NCI-H2227 (cell line): ENCODE data around the gene PCNT.
"Not testable (repeated sequence)": the region's sequence is repeated elsewhere in the genome, so short reads cannot be mapped to it uniquely, and the experiment has no call there.

ENCODE experiments used
- DNase-seq: peaks from one replicate; lab custom pipeline; 2025; ENCODE audit not compliant: unreplicated experiment; lab: John Stamatoyannopoulos, UW

PCNT gene

DNA sequence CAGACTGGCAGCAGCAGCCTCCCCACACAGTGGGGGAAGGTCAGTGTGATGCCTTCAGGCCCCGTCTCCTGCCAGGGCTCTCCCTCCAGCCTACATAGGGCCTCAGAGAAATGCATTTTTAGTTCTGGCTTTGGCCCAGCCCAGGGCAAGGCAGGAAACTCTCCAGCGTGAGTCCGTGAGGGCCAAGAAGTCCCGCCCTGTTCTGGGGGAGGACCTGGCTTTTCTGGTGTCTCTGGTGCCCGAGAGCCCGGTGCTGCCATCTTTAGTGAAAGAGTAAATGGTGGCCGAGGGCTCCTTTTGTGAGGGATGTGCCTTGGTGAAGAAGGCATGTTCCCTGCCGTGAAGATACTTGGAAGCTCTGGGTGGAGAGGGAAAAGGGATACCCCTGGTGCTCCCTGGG, 120.0 kb downstream of the PCNT start:
- no peak for DNase-seq

DNA sequence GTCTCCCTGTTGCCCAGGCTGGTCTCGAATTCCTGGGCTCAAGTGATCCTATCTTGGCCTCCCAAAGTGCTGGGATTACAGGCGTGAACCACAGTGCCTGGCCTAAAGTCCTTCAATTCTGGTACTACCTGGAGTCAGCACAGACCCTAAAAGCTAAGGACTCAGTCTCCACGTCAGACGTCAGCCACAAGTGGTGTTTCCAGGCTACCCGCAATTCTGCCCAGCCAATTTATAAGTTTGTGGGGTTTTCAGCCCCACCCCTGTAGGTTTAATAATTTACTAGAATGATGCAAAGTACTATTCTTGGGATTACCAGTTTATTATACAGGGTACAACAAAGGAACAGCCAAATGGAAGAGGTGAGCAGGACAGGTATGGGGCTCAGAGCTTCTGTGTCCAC, 124.2 kb downstream of the PCNT start:
- no peak for DNase-seq

DNA sequence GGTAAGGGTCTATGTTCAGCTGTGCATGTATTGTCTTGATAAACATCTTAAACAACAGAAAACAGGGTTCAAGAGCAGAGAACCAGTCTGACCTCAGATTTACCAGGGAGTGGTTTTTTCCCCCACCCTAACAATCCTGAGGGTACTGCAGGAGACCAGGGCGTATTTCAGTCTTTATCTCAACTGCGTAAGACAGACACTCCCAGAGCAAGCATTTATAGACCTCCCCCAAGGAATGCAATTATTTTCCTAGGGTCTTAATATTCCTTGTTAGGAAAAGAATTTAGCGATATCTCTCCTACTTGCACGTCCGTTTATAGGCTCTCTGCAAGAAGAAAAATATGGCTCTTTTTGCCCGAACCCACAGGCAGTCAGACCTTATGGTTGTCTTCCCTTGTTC, 124.9 kb downstream of the PCNT start:
- not testable (repeated sequence) for DNase-seq

DNA sequence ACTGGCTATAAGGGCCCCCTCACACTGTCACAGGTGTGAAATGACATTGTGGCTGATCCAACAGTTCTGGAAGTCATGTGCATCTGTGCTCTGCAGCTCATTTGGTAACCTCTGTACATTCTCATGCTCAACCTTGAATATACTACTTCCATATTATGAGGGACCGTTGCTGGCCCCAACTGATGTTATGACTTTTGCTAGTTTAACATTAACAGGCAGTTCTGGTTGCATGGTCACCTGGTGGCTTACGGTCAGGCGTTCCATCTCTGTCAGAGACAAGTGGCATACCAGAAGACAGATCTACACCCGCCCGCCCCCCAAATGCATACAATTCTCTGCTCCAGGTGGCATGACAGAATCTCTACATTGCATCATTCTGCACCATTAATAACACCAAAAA, 128.8 kb downstream of the PCNT start:
- no peak for DNase-seq

DNA sequence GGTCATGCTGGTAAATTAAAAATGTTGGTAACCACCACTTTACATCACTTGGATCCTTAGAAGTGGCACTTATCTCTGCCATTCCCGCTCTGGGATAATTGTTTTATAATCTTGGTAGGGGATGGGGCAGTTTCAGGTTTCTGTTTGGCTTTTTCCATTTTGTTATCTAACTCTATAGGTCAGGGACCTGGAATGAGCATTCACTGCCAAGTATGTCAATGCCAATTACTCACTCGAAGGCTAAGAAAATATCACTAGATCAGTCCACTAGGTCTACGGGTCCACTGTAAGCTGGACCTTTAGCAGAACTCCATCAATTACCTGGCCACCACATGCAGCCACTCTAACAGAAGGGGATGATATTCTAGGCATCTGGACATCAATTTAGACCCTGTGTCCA, 130.2 kb downstream of the PCNT start:
- DNase-seq = no peak

DNA sequence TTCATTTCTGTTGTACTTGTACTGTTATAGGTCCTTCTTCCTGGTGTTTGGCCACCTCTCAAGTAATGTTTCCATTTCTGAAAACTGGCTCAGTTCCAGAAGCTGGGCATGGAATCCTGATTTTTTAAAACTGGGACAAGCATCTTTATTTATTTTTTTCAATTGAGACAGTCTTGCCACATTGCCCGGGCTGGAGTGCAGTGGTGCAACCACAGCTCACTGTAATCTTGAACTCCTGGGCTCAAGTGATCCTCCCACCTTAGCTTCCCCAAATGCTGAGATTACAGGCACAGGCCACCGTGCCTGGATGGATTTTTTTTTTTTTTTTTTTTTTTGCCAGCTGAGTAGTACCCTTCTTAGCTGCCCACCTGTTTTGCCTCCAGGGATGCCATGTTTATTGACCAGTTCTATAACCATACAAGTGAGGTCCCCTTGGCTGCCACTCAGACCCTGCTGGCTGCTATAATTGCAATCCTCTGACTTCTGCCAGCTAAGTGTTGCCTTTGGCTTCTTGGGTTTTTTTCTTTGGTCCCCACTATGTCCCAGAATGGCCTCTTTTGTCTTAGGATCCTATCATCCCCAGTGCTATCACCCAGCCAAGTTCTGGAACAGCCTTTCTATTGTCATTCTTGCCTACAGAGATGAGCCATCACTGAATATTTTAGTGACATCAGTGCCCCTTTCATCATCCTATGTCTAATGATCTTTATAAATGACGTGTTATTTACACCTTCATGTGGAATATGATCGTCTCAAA, 130.9 kb downstream of the PCNT start:
- DNase-seq = no peak

DNA sequence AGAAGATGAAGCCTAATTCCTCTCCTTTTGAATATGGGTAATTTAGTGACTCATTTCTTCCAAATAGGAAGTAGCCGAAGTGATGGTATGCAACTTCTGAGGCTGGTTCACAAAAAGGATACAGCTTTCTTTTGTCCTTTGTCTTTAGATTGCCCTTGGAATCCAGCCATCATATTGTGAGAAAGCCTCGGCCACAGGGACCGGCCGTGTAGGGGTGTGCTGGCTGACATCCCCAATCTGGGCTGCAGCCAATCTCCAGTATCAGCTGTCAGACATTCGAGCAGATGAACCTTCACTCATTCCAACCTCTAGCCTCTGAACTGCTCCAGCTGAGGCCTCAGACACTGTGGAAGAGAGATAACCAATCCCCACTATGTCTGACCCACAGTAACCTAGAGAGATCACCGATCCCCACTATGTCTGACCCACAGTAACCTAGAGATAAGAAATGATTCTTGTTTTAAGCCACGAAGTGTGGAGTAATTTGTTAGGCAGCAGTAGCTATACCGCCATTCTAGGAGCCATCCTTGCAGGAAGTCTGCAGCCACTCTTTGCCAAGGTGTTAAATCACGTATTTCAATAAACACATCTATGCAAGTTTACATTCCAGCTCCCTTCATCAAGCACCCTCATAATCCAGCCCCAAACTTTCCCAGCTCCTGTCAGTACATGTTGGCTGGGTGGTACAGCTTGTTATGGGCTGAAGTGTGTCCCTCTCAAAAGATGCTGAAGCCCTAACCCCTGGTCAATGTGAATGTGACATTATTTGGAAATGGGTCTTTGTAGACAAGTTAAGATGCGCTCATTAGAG, 131.8 kb downstream of the PCNT start:
- no peak for DNase-seq

DNA sequence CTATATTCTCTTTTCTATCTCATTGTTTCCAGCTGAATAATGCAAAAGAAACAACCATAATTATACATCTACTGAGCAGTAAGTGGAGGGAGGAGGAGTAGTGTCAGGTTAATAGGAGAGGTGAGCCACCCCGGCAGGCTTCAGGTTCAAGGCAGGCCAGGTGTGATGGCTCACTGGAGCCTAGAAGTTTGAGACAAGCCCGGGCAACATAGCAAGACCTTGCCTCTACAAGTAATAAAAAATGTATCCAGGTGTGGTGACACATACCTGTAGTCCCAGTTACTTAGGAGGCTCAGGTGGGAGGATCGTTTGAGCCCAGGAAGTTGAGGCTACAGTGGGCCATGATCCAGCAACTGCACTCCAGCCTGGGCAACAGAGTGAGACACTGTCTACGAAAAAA, 132.8 kb downstream of the PCNT start:
- DNase-seq = no peak

DNA sequence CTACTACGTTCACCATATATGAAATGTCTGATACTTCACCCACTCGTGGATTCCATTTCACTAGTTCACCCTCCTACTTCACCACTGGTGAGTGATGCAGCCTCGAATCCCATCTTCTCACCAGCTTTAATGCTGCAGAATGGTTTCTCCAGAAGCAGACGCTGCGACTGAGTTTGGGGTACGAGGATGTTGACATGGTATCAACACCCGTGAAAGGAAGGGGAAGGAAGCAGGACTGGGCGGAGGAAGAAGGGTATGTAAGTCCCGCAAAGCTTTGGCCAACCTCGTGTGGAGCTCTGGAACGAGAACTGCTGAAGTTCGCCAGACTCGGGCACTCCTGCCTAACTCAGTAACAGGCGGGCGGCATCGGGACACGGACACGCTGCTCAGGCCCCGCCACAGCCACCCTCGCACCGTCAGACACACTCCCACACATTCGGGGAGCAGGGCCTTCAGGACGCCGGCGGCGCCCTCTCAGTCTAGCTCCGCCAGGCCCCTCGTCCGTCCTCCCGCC, 133.9 kb downstream of the PCNT start:
- DNase-seq = peak; percentile 55

DNA sequence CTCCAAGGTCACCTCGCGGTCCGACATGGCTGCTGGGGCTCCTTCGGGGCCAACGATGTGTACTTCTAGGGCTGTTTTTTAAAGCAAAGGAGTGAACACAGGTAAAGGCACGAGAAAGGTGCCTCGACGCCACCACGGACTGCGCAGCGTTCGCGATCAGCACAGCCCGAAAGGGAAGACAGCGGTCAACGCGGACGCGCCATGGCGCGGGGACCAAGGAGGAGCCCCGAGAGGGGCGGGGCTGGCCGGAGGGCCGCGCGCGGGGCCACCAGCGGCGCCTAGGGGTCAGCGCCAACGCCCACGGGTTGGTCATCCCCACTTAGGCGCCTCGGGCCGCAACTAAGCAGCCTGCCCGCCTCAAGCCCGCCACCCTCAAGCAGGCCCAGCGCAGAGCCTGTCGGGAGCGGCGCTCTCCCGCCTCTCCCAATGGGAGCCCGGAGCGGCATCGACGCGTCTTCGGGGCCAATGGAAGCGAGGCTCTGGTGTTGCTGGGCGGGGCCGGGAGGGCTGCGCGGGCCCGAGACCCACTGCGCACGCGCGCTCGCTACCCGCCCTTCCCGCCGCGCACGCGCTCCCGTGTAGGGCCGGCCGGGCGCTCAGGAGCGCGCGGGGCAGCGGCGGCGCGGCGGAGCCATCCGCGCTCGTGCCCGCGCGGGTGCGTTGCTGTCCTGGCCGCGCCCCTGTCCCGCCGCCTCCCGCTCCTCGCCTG, 134.5 kb downstream of the PCNT start, which contains the start of gene DIP2A:
Gene DIP2A (plus strand): TSS at position 577 of the 709 bp plus-strand sequence. CDS start 241 bp downstream, outside the sequence.
- peak; percentile 99 for DNase-seq

DNA sequence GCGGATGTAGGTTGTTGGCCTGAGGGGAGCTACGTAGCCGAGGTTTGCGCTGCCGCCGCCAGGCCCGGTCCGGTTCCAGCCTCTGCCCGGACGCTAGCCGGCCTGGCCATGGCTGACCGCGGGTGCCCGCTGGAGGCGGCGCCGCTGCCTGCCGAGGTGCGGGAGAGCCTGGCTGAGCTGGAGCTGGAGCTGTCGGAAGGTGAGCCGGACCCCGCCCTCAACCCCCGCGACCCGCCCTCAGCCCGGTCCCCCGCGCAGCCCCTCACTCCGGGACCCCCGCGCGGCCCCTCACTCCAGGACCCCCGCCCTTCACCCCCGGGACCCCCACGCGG, 135.0 kb downstream of the PCNT start:
- no peak for DNase-seq

DNA sequence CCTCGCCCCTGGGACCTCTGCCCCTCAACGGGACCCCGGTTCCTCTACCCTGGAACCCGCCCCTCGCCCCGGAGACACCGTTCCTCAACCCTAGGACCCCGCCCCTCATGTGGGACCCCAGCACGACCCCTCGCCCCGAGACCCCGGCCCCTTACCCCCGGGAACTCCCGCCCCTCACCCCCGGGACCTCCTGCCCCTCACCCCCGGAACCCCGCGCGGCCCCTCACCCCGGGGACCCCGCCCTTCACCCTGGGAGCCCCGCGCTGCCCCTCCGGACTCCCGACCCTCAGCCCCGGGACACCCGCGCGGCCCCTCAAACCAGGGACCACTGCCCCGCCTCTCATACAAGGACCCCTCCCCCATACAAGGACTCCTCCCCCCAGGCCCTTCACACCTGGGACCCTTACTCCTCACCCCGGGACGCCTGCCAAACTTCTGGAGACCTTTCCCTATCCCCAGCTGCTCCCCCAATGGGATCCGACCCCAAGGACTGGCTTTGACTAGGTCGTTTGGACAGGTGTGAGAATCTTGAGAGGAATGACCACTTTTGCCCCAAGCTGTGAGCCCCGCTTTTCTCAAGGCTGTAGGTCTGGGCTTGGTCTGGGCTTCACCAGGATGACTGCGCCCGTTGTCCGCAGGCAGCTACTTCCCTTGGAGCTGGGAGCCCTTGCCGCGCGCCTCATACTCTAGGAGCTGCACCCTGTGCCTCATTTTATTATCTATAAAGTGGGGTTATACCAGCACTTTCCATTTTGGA, 135.6 kb downstream of the PCNT start:
- DNase-seq = peak; percentile 44

DNA sequence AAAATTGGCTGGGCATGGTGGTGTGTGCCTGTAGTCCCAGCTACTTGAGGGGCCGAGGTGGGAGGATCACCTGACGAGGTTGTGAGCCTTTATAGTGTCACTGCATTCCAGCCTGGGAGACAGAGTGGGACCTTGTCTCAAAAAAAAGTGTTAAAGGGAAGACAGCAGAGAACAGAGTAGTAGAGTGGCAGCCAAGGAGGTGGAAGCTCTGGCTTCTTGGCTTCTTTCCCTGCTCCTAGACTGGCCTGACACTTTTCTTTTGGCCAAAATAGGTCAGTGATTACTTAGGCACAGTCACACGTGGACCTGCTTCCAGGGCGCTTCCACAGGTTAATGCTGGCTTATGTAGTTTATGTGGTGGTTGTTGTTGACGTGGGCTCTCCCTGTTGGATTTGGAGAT, 138.0 kb downstream of the PCNT start:
- no peak for DNase-seq

DNA sequence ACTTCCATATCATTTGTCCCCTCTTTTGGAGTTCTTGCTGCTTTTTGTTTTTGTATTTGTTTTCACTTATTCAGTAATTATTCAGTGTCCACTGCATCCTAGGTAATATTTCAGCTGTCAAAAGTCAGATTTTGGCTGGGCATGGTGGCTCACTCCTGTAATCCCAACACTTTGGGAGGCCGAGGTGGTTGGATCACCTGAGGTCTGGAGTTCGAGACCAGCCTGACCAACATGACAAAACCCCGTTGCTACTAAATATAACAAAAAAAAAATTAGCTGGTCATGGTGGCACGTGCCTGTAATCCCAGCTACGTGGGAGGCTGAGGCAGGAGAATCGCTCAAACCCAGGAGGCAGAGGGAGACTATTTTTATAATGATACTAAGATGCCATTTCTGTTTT, 141.2 kb downstream of the PCNT start:
- DNase-seq = not testable (repeated sequence)

DNA sequence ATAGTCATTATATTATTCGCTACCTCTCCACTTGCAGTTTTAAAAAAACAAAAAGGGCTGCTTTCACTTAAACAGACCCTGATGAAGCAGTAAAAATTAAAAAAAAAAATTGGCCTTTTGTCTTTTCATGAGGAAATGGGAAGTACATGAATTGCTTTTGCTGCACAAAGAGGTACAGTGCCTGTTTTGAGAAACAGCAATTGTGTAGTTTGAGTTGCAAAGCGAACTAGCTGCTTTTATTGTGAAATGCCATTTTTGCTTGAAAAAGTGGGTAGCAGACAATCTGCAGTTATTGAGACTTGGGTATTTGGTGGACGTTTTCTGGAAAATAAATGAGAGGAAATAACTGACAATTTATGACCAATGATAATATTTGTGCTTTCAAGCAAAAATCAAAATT, 141.7 kb downstream of the PCNT start:
- DNase-seq = no peak

DNA sequence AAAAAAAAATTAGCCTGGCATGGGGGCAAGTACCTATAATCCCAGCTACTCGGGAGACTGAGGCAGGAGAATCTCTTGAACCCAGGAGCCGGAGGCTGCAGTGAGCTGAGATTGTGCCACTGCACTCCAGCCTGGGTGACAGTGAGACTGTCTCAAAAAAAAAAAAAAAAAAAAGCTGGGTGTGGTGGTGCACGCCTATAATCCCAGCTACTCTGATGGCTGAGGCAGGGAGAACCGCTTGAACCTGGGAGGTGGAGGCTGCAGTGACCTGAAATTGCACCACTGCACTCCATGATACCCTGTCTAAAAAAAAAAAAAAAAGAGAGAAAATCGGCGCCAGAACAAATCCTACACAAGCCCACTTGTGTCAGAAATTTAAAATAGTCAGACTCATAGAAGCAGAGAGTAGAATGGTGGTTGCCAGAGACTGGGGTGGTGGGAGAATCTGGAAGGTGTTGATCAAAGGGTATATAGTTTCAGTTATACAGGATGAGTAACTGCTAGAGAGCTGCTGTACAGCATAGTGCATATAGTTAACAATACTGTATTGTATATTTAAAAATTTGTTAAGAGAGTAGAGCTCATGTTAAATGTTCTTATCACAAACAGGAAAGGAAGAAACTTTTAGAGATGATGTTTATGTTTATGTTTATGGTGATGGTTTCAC, 144.3 kb downstream of the PCNT start:
- DNase-seq = no peak

DNA sequence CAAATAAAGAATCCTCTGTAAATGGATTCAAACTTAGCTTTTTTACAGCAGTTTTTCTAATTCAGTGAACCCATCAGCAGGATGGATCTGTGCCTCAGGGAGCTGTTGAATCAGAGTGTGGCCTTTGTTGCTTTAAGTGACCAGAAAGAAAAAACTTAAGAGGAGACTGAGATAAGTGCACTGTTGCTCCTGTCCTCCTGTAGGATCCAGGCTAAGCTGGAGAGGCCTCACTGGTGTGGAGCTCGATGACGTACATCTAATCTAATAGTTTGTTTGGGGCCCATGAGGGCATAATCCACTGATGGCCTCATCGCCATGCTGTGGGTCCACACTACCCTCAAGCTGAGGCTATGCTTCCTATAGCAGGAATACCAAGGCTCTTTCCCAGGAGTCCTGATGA, 145.3 kb downstream of the PCNT start:
- DNase-seq = no peak

DNA sequence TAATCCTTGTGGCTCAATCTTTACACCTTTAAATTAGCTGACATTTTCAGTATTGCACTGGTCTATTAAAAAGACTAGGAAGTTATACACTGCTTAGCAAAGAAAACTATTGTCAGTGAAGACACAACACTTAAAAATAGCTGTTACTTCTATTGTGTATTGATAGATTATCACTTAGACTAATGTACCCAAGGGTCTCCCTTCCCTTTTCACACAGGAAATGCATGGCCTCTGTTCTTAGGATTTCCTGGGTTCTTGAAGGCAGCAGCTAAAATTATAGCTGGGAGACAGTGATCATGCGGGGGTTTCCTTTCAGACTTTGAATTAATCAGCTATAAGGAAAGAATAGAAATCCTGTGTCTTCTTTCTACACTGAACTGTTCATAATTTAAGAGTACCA, 147.6 kb downstream of the PCNT start:
- no peak for DNase-seq

DNA sequence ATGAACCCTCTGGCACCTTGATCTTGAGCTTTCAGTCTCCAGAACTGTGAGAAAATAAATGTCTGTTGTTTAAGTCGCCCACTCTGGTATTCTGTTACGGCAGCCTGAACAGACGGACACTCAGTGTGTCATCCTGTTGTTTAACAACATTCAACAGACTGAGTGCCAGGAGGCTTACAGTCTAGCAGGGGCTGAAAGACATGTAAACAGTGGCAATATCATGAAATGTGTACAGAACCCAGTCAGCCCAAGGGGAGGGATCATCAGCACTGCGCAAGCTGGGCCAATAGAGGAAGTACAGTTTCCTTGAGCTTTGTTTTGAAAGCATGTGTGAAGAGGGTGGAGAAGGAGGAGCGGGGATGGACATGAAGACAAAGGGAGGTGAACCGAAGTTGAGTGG, 148.3 kb downstream of the PCNT start:
- DNase-seq = no peak

DNA sequence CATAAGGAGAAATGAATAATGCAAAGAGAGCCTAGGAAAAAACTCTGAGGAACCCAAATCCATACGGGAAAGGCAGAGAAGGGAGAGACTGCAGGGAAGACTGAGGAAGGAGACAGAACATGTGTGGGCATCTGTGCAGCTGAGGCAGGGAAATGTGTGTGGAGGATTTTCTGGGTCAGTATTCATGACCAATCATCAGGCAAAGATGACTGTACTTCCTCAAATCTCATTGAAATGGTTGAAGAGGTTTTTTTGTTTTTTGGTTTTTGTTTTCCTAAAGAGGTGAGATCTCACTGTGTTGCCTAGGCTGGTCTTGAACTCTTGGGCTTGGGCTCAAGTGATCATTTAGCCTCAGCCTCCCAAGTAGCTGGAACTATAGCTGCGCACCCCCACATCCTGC, 150.4 kb downstream of the PCNT start:
- DNase-seq = no peak
